ENCODE results near the gene MYO10. TPM values are rescaled to one million over a fixed set of nuclear protein-coding genes. Genes with fewer than 3 reads are reported as not detected.
A peak's percentile ranks its signal among the peaks of the same experiment; 100 is the strongest.

The MYO10 gene
- total and polyA plus RNA-seq, 2 experiments from 2014 or later: 119 to 276 TPM

DNA sequence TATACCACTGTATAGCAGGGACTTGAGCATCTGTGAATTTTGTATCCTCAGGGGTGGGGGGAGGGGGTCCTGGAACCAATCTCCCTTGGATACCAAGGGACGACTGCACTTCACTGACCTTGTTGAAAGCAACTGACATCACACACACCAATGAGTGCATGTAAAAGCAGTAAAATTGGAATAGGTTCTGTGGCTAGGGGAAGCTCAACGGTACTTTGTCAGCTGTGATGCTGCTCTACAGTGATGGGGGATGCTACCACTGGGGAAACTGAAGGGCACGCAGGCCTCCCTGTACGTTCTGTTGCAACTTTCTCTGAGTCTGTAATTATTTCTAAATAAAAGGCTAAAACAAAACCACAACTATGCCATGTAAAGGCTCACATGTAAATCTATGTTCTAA, 272.2 kb downstream of the MYO10 start:
- Mint-ChIP-seq H3K27me3 (ENCODE audit: insufficient read depth, low read depth, poor library complexity) (peaks cover 13% of the 10 kb centered on the region), H3K4me1 (no peaks in the 10 kb centered on the region), H3K4me3 (no peak overlapping the region), H3K9me3 (peaks cover 2% of the 10 kb centered on the region; the same call in 2 of the 3 replicates), H3K27ac (no peak overlapping the region), H3K36me3 (ENCODE audit: low read depth) (peaks cover 50% of the 10 kb centered on the region)
- H3K9me2 ChIP-seq (ENCODE audit: insufficient read depth): no peaks in the 10 kb centered on the region
- 0 out of 2 replicates have a peak overlapping the region, but pooled peaks have one; percentile 32 for H3K27ac ChIP-seq (ENCODE audit: low read depth)
- TF ChIP-seq POLR2AphosphoS5 (IDR thresholded peaks at IDR 0.05; ENCODE audit: low read depth) (no peak), ZNF114 (CRISPR knock-in tag; IDR thresholded peaks at IDR 0.05) (no peak), EZH2phosphoT487 (IDR thresholded peaks at IDR 0.05; ENCODE audit: unreplicated experiment) (no peak), STAT1 (IDR thresholded peaks at IDR 0.05; ENCODE audit: unreplicated experiment) (no peak)
- TF ChIP-seq, protein P1, sequence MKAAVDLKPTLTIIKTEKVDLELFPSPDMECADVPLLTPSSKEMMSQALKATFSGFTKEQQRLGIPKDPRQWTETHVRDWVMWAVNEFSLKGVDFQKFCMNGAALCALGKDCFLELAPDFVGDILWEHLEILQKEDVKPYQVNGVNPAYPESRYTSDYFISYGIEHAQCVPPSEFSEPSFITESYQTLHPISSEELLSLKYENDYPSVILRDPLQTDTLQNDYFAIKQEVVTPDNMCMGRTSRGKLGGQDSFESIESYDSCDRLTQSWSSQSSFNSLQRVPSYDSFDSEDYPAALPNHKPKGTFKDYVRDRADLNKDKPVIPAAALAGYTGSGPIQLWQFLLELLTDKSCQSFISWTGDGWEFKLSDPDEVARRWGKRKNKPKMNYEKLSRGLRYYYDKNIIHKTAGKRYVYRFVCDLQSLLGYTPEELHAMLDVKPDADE (IDR thresholded peaks at IDR 0.05): no peak
- TF ChIP-seq, protein P2, sequence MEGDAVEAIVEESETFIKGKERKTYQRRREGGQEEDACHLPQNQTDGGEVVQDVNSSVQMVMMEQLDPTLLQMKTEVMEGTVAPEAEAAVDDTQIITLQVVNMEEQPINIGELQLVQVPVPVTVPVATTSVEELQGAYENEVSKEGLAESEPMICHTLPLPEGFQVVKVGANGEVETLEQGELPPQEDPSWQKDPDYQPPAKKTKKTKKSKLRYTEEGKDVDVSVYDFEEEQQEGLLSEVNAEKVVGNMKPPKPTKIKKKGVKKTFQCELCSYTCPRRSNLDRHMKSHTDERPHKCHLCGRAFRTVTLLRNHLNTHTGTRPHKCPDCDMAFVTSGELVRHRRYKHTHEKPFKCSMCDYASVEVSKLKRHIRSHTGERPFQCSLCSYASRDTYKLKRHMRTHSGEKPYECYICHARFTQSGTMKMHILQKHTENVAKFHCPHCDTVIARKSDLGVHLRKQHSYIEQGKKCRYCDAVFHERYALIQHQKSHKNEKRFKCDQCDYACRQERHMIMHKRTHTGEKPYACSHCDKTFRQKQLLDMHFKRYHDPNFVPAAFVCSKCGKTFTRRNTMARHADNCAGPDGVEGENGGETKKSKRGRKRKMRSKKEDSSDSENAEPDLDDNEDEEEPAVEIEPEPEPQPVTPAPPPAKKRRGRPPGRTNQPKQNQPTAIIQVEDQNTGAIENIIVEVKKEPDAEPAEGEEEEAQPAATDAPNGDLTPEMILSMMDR (conservative IDR thresholded peaks at IDR 0.05; ENCODE audit: low read depth in 2 of 2): no peak
- no peak overlapping the region for H3K4me3 ChIP-seq
- no peak overlapping the region for H3K4me2 ChIP-seq
- peaks cover 15% of the 10 kb centered on the region for H3F3A ChIP-seq (replicated peaks; ENCODE audit: low read depth)
- no peaks in the 10 kb centered on the region for H3K79me2 ChIP-seq (replicated peaks; ENCODE audit: insufficient read depth)
- H3K36me3 ChIP-seq (ENCODE audit: insufficient read depth): peaks cover 33% of the 10 kb centered on the region
- no peaks in the 10 kb centered on the region for H3K4me1 ChIP-seq (ENCODE audit: insufficient read depth)
- no peaks in the 10 kb centered on the region for H3K27me3 ChIP-seq (ENCODE audit: insufficient read depth)
- ATAC-seq (no peak; the same call in 2 of the 3 replicates), DNase-seq (ENCODE audit: low spot score) (no peak)
- H2AFZ ChIP-seq: no peak overlapping the region
- peaks cover 10% of the 10 kb centered on the region; the same call in 1 of the 2 replicates for H4K20me1 ChIP-seq (replicated peaks; ENCODE audit: insufficient read depth)

DNA sequence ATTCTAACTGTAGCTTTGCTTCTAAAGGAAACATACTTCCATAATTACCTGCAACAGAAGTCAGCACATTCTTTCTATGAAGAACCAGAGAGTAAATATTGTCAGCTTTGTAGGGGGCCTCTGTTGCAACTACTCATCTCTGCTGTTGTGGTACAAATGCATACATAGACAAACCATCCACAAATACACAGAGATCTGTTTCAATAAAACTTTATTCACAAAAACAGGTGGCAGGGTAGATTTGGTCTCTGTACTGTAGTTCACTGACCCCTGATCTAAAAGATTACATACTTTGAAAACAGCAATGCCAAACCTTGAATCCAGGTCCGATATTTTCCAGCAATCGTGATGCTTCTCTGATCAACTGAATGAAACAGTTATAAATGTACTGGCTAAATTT, 274.4 kb downstream of the MYO10 start:
- H3K36me3 ChIP-seq (ENCODE audit: insufficient read depth): peaks cover 12% of the 10 kb centered on the region

More for the DNA sequence above, 274.4 kb downstream of the MYO10 start:
- no peak for DNase-seq (ENCODE audit: low spot score)
- ATAC-seq: no peak
- no peak overlapping the region for H2AFZ ChIP-seq
- H3K9me2 ChIP-seq (ENCODE audit: insufficient read depth): no peaks in the 10 kb centered on the region
- 0 out of 2 replicates have a peak overlapping the region, but pooled peaks have one; percentile 23 for H3K27ac ChIP-seq (ENCODE audit: low read depth)
- H3F3A ChIP-seq (replicated peaks; ENCODE audit: low read depth): peaks cover 11% of the 10 kb centered on the region; the same call in 1 of the 2 replicates
- H3K4me1 ChIP-seq (ENCODE audit: insufficient read depth): no peaks in the 10 kb centered on the region
- H3K9me3 Mint-ChIP-seq: no peaks in the 10 kb centered on the region; the same call in 1 of the 3 replicates
- 0 out of 2 replicates have a peak, but pooled peaks cover 3% of the 10 kb centered on the region for H4K20me1 ChIP-seq (replicated peaks; ENCODE audit: insufficient read depth)
- no peak overlapping the region for H3K4me3 ChIP-seq
- H3K27me3 Mint-ChIP-seq (ENCODE audit: insufficient read depth, low read depth, poor library complexity): peaks cover 6% of the 10 kb centered on the region
- H3K4me1 Mint-ChIP-seq: no peaks in the 10 kb centered on the region
- peaks cover 29% of the 10 kb centered on the region for H3K36me3 Mint-ChIP-seq (ENCODE audit: low read depth)
- no peaks in the 10 kb centered on the region for H3K79me2 ChIP-seq (replicated peaks; ENCODE audit: insufficient read depth)
- TF ChIP-seq, protein P2 (conservative IDR thresholded peaks at IDR 0.05; ENCODE audit: low read depth in 2 of 2): no peak
- H3K27me3 ChIP-seq (ENCODE audit: insufficient read depth): no peaks in the 10 kb centered on the region
- no peak overlapping the region for H3K4me2 ChIP-seq
- H3K4me3 Mint-ChIP-seq: no peak overlapping the region
- H3K27ac Mint-ChIP-seq: no peak overlapping the region

Data from GM23338 (cell line).